Endothelial cell of umbilical vein (primary cell): Measurements from ENCODE around the gene SDF4. TPM values are rescaled to one million over a fixed set of nuclear protein-coding genes. Genes with fewer than 3 reads are reported as not detected.

Experiments used
- BruUV-seq: library from RNA; stranded (reverse); fragments of 400-500 nt; replicated peaks from 2 replicates; lab custom pipeline; 2021; lab: Mats Ljungman, UMichigan
- CTCF ChIA-PET: fragments of 300-600, 350-600 bp; sonication (Branson Sonifier 250); formaldehyde crosslinking; loops from one replicate; lab custom pipeline; 2021; ENCODE audit warnings: antibody characterized with exemption, inconsistent platforms; lab: Charles Lee
- POLR2A ChIA-PET: fragments of 300-600, 350-600 bp; sonication (Branson Sonifier 250); formaldehyde crosslinking; loops from one replicate; lab custom pipeline; 2021; ENCODE audit warnings: antibody characterized with exemption, inconsistent platforms; lab: Charles Lee
- DNase-seq: peaks from one replicate; pipeline ENCODE4 v3.0.0-alpha.2; 2011; ENCODE audit warnings: low read depth, low spot score
- FAIRE-seq: peaks from 2 replicates; lab custom pipeline; 2011; peaks lifted over from hg19 to GRCh38; lab: Jason Lieb, UNC
- H2AFZ ChIP-seq: 2 replicates; pipeline ENCODE4 v1.6.0; 2012; ENCODE audit warnings: low read depth, low read length, control low read depth, inconsistent platforms
- H3K27ac ChIP-seq: 2 replicates; pipeline ENCODE4 v1.5.1; 2011; ENCODE audit warnings: low read depth, mild to moderate bottlenecking, control low read depth, low read length, moderate library complexity; ENCODE audit not compliant: insufficient read depth
- H3K27me3 ChIP-seq, 2 experiments: 2 replicates each; pipeline versions ENCODE4 v1.6.0 to v1.6.1; 2011; ENCODE audit warnings: low read length in 2 of 2, mixed read lengths in 1 of 2; ENCODE audit not compliant: control insufficient read depth in 2 of 2, insufficient read depth in 2 of 2
- H3K36me3 ChIP-seq, 2 experiments: 2 replicates in 1 of 2; 3 replicates in 1 of 2; pipeline ENCODE4 v1.5.1; 2011; ENCODE audit warnings: low read length in 2 of 2, mild to moderate bottlenecking in 1 of 2, moderate library complexity in 1 of 2; ENCODE audit not compliant: control insufficient read depth in 2 of 2, insufficient read depth in 2 of 2; ENCODE audit errors: extremely low read depth in 1 of 2
- H3K4me1 ChIP-seq: 3 replicates; pipeline ENCODE4 v1.5.1; 2011; ENCODE audit warnings: mild to moderate bottlenecking, low read length; ENCODE audit not compliant: control insufficient read depth, insufficient read depth; ENCODE audit errors: extremely low read depth
- H3K4me2 ChIP-seq: 2 replicates; pipeline ENCODE4 v1.6.1; 2011; ENCODE audit warnings: low read length, control low read depth, mixed read lengths; ENCODE audit not compliant: insufficient read depth
- H3K4me3 ChIP-seq, 3 experiments: fragments of 200-600 bp in 1 of 3; sonication (generic), shearing (Covaris generic) in 1 of 3; replicated peaks in 1 of 3; 2 replicates each; pipeline ENCODE4 v1.5.1; 2011 to 2016; ENCODE audit warnings: control low read depth in 3 of 3, low read length in 3 of 3, mild to moderate bottlenecking in 2 of 3, inconsistent platforms in 1 of 3, low read depth in 1 of 3, moderate library complexity in 1 of 3; ENCODE audit not compliant: insufficient read depth in 1 of 3
- H3K79me2 ChIP-seq: 2 replicates; pipeline ENCODE4 v1.6.0; 2012; ENCODE audit warnings: low read length, inconsistent platforms; ENCODE audit not compliant: control insufficient read depth, insufficient read depth
- H3K9ac ChIP-seq: replicated peaks from 2 replicates; pipeline ENCODE3; 2011; ENCODE audit warnings: low read length, control low read depth; ENCODE audit not compliant: insufficient read depth; ENCODE audit errors: extremely low read depth
- H3K9me1 ChIP-seq: replicated peaks from 3 replicates; pipeline ENCODE4 v1.6.0; 2011; ENCODE audit warnings: mild to moderate bottlenecking, low read length; ENCODE audit not compliant: control insufficient read depth, insufficient read depth; ENCODE audit errors: extremely low read depth
- H3K9me3 ChIP-seq: replicated peaks from 2 replicates; pipeline ENCODE4 v1.5.1; 2012; ENCODE audit warnings: low read length, inconsistent platforms; ENCODE audit not compliant: control insufficient read depth, insufficient read depth
- H4K20me1 ChIP-seq: replicated peaks from 2 replicates; pipeline ENCODE3; 2011; ENCODE audit warnings: mild to moderate bottlenecking, low read length; ENCODE audit not compliant: control insufficient read depth, insufficient read depth; ENCODE audit errors: extremely low read depth
- EZH2 ChIP-seq: IDR thresholded peaks from 2 replicates; pipeline ENCODE4 v1.6.1; 2012; ENCODE audit warnings: borderline replicate concordance, low read depth, mild to moderate bottlenecking, moderate library complexity, low read length, inconsistent platforms; ENCODE audit not compliant: severe bottlenecking
- FOS ChIP-seq: IDR thresholded peaks from 2 replicates; pipeline ENCODE4 v1.6.1; 2011; ENCODE audit warnings: mild to moderate bottlenecking, low read length, moderate library complexity, borderline replicate concordance; ENCODE audit not compliant: insufficient read depth
- GATA2 ChIP-seq: IDR thresholded peaks from 2 replicates; pipeline ENCODE4 v1.7.0; 2011; ENCODE audit warnings: low read depth, mild to moderate bottlenecking, moderate library complexity, mixed read lengths, low read length; ENCODE audit not compliant: insufficient read length, insufficient read depth
- JUN ChIP-seq: IDR thresholded peaks from 2 replicates; pipeline ENCODE4 v1.6.1; 2011; ENCODE audit warnings: borderline replicate concordance, low read depth; ENCODE audit not compliant: insufficient read length, insufficient read depth
- MYC ChIP-seq: IDR thresholded peaks from one replicate; pipeline ENCODE4 v1.6.1; 2011; ENCODE audit warnings: mild to moderate bottlenecking, low read depth, low read length
- POLR2A ChIP-seq: IDR thresholded peaks from 2 replicates; pipeline ENCODE4 v1.6.1; 2012; ENCODE audit warnings: low read depth, mild to moderate bottlenecking, control low read depth, low read length
- POLR2AphosphoS5 ChIP-seq: IDR thresholded peaks from 2 replicates; pipeline ENCODE4 v1.6.1; 2012; ENCODE audit warnings: low read depth, mild to moderate bottlenecking, control low read depth, low read length, moderate library complexity; ENCODE audit not compliant: insufficient read depth
- dilution Hi-C: fragments of 300-500 bp; cut with MboI; formaldehyde crosslinking; loops from one replicate; pipeline ENCODE4 v1.15.0; 2019; ENCODE audit warnings: low sequenced_read_pairs; ENCODE audit not compliant: extremely low pct_ligation_motif_present
- intact Hi-C: fragments of 100-400 bp; cut with micrococcal nuclease; formaldehyde crosslinking; loops from one replicate; pipeline ENCODE4 v1.10.0; 2022
- polyA plus RNA-seq, 4 experiments: library from polyadenylated mRNA; depleted of rRNA in 3 of 4; stranded (reverse) in 3 of 4; unstranded in 1 of 4; fragments of >200 nt; gene quantifications; 2 replicates each; pipeline versions ENCODE4 v1.2.1 to v1.2.3, GENCODE V29; 2011 to 2012; ENCODE audit warnings: missing spikeins in 1 of 4
- total RNA-seq: library from RNA; stranded (reverse); gene quantifications from 2 replicates; pipeline ENCODE4 v1.2.3, GENCODE V29; 2021
- TF ChIP-seq, protein P1 (sequence below), 2 donors: IDR thresholded peaks; 1 replicate in 1 of 2; 2 replicates in 1 of 2; pipeline ENCODE4 v1.5.1; 2011; ENCODE audit warnings: low read length in 2 of 2, mild to moderate bottlenecking in 2 of 2, moderate library complexity in 2 of 2, control low read depth in 1 of 2, inconsistent platforms in 1 of 2, low read depth in 1 of 2; ENCODE audit not compliant: insufficient read depth in 1 of 2; ENCODE audit errors: extremely low read depth in 1 of 2
- TF ChIP-seq, protein P2 (sequence below): IDR thresholded peaks from 2 replicates; pipeline ENCODE4 v1.6.1; 2011; ENCODE audit not compliant: insufficient read depth, insufficient read length

The SDF4 gene
- total and polyA plus RNA-seq, 2 donors (not counting 3 experiments of a cell fraction or from before 2014, with no cell fraction given): 175 to 185 TPM

DNA sequence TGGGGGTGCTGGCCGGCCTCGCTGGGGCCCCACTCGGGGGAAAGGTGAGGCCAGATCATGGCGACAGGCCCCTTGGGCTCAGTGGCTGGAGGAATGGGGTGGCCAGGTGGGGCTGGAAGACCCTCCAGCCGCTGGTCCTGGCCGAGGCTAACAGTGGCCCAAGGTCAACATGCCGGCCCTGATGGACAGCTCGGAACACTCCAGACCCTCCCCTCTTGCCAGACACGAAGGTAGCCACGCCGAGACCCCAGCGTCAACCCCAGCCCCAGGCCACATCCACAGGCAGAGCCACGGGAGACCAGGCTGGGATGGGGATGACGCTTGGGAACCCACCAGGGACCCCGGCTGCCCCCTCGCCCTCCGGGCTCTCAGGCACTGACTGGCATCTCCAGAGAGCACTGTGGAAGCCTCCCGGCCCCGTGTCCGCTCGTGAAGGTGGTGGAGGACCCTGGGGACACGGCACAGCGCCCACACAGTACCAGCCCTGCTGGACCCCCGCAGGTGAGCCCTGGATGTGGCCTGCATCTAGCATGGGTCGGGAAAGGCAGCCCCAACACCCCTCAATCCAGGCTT, 15.6 kb upstream of the SDF4 start:
- peaks cover 10 to 14% of the 10 kb centered on the region in 2 experiments for H3K27me3 ChIP-seq
- BruUV-seq: no TSS peak
- H3K9me1 ChIP-seq: no peaks in the 10 kb centered on the region
- H3K4me3 ChIP-seq: no peak overlapping the region
- H3K27ac ChIP-seq: no peak overlapping the region
- intact Hi-C loops: loop anchor here (2.0 to 5.0 kb wide), 2 partner anchors 25 to 125 kb away; partner anchors contain the start of gene UBE2J2
- no peaks in the 10 kb centered on the region for H3K79me2 ChIP-seq
- TF ChIP-seq MYC (no peak), POLR2A (no peak), EZH2 (no peak), JUN (no peak), POLR2AphosphoS5 (no peak), FOS (no peak), GATA2 (no peak)
- TF ChIP-seq, protein P1, sequence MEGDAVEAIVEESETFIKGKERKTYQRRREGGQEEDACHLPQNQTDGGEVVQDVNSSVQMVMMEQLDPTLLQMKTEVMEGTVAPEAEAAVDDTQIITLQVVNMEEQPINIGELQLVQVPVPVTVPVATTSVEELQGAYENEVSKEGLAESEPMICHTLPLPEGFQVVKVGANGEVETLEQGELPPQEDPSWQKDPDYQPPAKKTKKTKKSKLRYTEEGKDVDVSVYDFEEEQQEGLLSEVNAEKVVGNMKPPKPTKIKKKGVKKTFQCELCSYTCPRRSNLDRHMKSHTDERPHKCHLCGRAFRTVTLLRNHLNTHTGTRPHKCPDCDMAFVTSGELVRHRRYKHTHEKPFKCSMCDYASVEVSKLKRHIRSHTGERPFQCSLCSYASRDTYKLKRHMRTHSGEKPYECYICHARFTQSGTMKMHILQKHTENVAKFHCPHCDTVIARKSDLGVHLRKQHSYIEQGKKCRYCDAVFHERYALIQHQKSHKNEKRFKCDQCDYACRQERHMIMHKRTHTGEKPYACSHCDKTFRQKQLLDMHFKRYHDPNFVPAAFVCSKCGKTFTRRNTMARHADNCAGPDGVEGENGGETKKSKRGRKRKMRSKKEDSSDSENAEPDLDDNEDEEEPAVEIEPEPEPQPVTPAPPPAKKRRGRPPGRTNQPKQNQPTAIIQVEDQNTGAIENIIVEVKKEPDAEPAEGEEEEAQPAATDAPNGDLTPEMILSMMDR (IDR thresholded peaks at IDR 0.05; ENCODE audit: extremely low read depth in 1 of 2, insufficient read depth in 1 of 2, low read depth in 1 of 2, low read length in 2 of 2): no peak
- TF ChIP-seq, protein P2, sequence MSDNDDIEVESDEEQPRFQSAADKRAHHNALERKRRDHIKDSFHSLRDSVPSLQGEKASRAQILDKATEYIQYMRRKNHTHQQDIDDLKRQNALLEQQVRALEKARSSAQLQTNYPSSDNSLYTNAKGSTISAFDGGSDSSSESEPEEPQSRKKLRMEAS: no peak
- ChIA-PET POLR2A (no interaction called here), CTCF (no interaction called here)
- no peaks in the 10 kb centered on the region for H3K4me1 ChIP-seq
- no peaks in the 10 kb centered on the region for H3K9me3 ChIP-seq
- FAIRE-seq: no peak
- H4K20me1 ChIP-seq: no peaks in the 10 kb centered on the region
- no peak for DNase-seq
- no peak overlapping the region for H3K9ac ChIP-seq
- no peak overlapping the region for H2AFZ ChIP-seq
- H3K4me2 ChIP-seq: no peak overlapping the region
- dilution Hi-C loops: no loop called here
- no peaks in the 10 kb centered on the region for H3K36me3 ChIP-seq
